IPS DF 19.7 (cell line): ENCODE results near the gene SLC47A2.
"Not testable (repeated sequence)": the region's sequence is repeated elsewhere in the genome, so short reads cannot be mapped to it uniquely, and the experiment has no call there.

Source experiments
- DNase-seq: peaks from one replicate; pipeline ENCODE4 v3.0.0-alpha.2; 2013; ENCODE audit warnings: low read depth, low spot score

SLC47A2 gene

GRCh38 chr17:19708431-19709175 is 7.8 kb downstream of the SLC47A2 start:
- DNase-seq = no peak

- DNase-seq = no peak
Measured at GRCh38 chr17:19707728-19708221, 8.6 kb downstream of the SLC47A2 start.

GRCh38 chr17:19706791-19707727 is 9.3 kb downstream of the SLC47A2 start:
- no peak for DNase-seq

GRCh38 chr17:19705771-19706770 is 10.3 kb downstream of the SLC47A2 start:
- DNase-seq = no peak

- no peak for DNase-seq
Measured at GRCh38 chr17:19705201-19705600, 11.2 kb downstream of the SLC47A2 start.

- no peak for DNase-seq
Measured at GRCh38 chr17:19703828-19704613, 12.4 kb downstream of the SLC47A2 start.

- no peak for DNase-seq
Measured at GRCh38 chr17:19703106-19703827, 13.1 kb downstream of the SLC47A2 start.

- DNase-seq = no peak
Measured at GRCh38 chr17:19702217-19702641, 14.2 kb downstream of the SLC47A2 start.

- DNase-seq = no peak
Measured at GRCh38 chr17:19686400-19687090, 29.8 kb downstream of the SLC47A2 start.

GRCh38 chr17:19684909-19685580 is 31.3 kb downstream of the SLC47A2 start:
- DNase-seq = not testable (repeated sequence)

- no peak for DNase-seq
Measured at GRCh38 chr17:19683117-19683516, 33.3 kb downstream of the SLC47A2 start.

- DNase-seq = no peak
Measured at GRCh38 chr17:19678581-19679453, 37.6 kb downstream of the SLC47A2 start.

- DNase-seq = peak; percentile 9
Measured at GRCh38 chr17:19677736-19678379, 38.5 kb downstream of the SLC47A2 start.

GRCh38 chr17:19676896-19677295 is 39.5 kb downstream of the SLC47A2 start:
- no peak for DNase-seq

GRCh38 chr17:19673623-19674022 is 42.8 kb downstream of the SLC47A2 start:
- no peak for DNase-seq

GRCh38 chr17:19672009-19672750 is 44.2 kb downstream of the SLC47A2 start:
- no peak for DNase-seq
